SHP77 treated with DMSO at 0.1 percent for 48 hours (cell line): Measurements from ENCODE around the gene TICAM2.

Source experiments
- DNase-seq: peaks from one replicate; lab custom pipeline; 2025; lab: John Stamatoyannopoulos, UW

TICAM2 gene

DNA sequence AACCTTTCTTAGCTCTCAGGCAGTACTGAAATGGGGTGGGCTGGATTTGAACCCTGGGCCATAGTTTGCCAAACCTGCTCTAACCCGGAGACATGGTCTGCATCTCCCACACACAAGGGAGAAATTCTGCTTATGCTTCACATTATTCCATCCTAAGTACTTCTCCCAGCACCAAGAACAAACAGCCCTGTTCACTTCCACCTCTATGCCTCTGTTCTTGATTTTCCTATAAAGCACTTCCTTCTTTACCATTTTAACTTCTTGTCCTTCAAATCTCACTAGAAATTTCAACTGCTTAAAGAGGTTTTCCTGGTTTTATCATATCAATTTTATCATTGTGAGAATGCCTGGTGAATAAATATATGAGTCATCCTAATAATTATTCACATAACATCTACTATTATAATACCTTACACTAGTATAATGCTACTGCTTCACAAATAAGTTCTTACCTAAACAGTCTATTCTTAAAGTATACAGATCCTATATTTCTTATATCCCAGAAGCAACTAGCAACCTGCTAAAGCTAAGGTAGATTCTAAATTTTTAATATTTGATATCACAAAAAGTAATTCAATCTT lies 70.4 kb downstream of the TICAM2 start:
- no peak for DNase-seq

DNA sequence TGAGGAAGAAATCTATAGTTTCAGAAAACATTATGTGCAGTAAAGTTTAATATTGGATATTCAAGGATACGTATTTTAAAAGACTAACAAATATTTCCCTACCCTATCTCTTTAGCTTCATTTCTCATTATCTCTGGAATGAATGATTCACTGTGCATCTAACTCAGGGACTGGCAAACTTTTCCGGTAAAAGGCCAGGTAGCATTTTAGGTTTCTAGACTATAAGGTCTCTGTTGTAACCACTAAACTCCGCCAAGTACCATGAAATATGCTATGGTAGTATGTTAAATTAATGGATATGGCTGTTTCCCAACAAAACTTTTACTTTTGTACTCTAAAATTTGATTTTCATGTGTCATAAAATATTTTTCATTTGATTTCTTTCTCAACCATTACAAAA lies 70.9 kb downstream of the TICAM2 start:
- no peak for DNase-seq

DNA sequence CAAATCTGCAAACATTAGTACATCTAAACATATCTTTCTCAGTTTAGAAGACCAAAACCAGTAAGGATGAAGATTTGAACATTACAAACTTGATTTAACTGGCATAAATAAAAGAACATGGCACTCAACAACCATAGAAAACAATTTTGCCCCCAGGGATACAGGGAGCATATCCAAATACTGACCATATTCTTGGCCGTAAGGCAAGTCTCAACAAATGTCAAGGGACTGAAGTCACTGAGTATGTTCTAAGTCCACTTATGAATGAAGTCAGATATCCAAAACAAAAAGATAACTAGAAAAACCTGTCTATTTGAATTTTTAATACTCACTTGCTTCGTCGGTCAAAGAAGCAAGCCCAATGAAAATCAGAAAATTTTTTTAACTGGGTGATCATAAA lies 71.9 kb downstream of the TICAM2 start:
- DNase-seq, result no peak
